ENCODE results near the gene VPS9D1.

The VPS9D1 gene

GRCh38 chr16:89706518-89707260 lies 14.0 kb downstream of the VPS9D1 start:
- no peak for TF ChIP-seq CTCF (IDR thresholded peaks at IDR 0.05)

GRCh38 chr16:89705006-89705405 lies 15.7 kb downstream of the VPS9D1 start:
- no peak for TF ChIP-seq CTCF (IDR thresholded peaks at IDR 0.05)

GRCh38 chr16:89704281-89704680 lies 16.4 kb downstream of the VPS9D1 start:
- no peak for TF ChIP-seq CTCF (IDR thresholded peaks at IDR 0.05)

GRCh38 chr16:89701425-89702406 lies 19.0 kb downstream of the VPS9D1 start, which contains the start of gene SPATA2L:
Gene SPATA2L, minus strand, starts transcription at chr16:89701705. Its CDS starts 473 bp downstream, at chr16:89701232.
- TF ChIP-seq CTCF (IDR thresholded peaks at IDR 0.05), result no peak; the same call in 1 of the 2 replicates

- TF ChIP-seq CTCF (IDR thresholded peaks at IDR 0.05), result peak; percentile 45
Observed at GRCh38 chr16:89700649-89701424, 19.9 kb downstream of the VPS9D1 start.

- TF ChIP-seq CTCF (IDR thresholded peaks at IDR 0.05), result peak; percentile 57
Observed at GRCh38 chr16:89700100-89700648, 20.5 kb downstream of the VPS9D1 start.
